Ishikawa (cell line): Measurements from ENCODE around the gene HS3ST4.

Source experiments
- CEBPB ChIP-seq: IDR thresholded peaks from 2 replicates; pipeline ENCODE4 v1.6.1; 2012
- CREB1 ChIP-seq: IDR thresholded peaks from 2 replicates; pipeline ENCODE4 v1.6.1; 2012; ENCODE audit warnings: low read depth
- EP300 ChIP-seq: IDR thresholded peaks from 2 replicates; pipeline ENCODE4 v1.6.1; 2012; ENCODE audit warnings: borderline replicate concordance
- FOXM1 ChIP-seq: IDR thresholded peaks from 2 replicates; pipeline ENCODE4 v1.6.1; 2012; ENCODE audit warnings: low read depth, borderline replicate concordance
- NFIC ChIP-seq: IDR thresholded peaks from 2 replicates; pipeline ENCODE4 v1.6.1; 2012
- RAD21 ChIP-seq: IDR thresholded peaks from 2 replicates; pipeline ENCODE4 v1.6.1; 2012; ENCODE audit warnings: low read depth
- TAF1 ChIP-seq: IDR thresholded peaks from 2 replicates; pipeline ENCODE4 v1.6.1; 2012; ENCODE audit warnings: low read depth, mild to moderate bottlenecking
- TCF12 ChIP-seq: IDR thresholded peaks from 2 replicates; pipeline ENCODE4 v1.6.1; 2012; ENCODE audit warnings: low read depth
- YY1 ChIP-seq: IDR thresholded peaks from 2 replicates; pipeline ENCODE4 v1.6.1; 2012; ENCODE audit warnings: low read depth
- ZBTB7A ChIP-seq: IDR thresholded peaks from 2 replicates; pipeline ENCODE4 v1.6.1; 2012; ENCODE audit warnings: low read depth
- TF ChIP-seq, protein P1 (sequence below): IDR thresholded peaks from 2 replicates; pipeline ENCODE4 v1.6.1; 2012

DNA sequence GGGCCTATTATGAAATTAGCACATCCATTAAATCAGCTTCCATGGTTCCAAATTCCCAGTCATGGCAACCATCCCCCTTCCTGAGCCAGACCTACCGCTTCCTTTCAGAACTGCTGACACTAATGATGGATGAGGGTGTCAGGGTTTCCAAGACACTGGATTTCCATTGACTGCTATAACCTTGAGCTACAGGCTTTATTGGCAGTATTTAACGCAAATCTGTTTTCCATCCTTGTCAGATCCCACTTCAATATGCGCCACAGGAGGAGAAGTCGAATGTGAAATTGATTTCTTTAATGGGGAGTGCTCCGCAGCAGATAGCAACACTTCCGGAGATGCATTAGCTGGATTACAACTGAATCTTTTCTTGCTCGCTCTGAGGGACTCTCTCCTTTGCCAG, 197.1 kb downstream of the HS3ST4 start:
- TF ChIP-seq FOXM1: no peak
- no peak for TF ChIP-seq ZBTB7A
- TF ChIP-seq NFIC: no peak
- TF ChIP-seq EP300: no peak
- no peak for TF ChIP-seq CEBPB
- no peak for TF ChIP-seq CREB1
- TF ChIP-seq TAF1: no peak
- TF ChIP-seq YY1: no peak
- TF ChIP-seq, protein P1, sequence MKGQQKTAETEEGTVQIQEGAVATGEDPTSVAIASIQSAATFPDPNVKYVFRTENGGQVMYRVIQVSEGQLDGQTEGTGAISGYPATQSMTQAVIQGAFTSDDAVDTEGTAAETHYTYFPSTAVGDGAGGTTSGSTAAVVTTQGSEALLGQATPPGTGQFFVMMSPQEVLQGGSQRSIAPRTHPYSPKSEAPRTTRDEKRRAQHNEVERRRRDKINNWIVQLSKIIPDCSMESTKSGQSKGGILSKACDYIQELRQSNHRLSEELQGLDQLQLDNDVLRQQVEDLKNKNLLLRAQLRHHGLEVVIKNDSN: no peak
- TF ChIP-seq RAD21: no peak
- no peak for TF ChIP-seq TCF12
